HTR-8/SVneo (cell line): ENCODE results near the gene CD300LB.
"Not testable (repeated sequence)": the region's sequence is repeated elsewhere in the genome, so short reads cannot be mapped to it uniquely, and the experiment has no call there.

ENCODE experiments used
- DNase-seq: peaks from one replicate; pipeline ENCODE4 v3.0.0; 2011; ENCODE audit warnings: low spot score, mixed read lengths; ENCODE audit not compliant: insufficient read length
- FAIRE-seq: peaks from 2 replicates; lab custom pipeline; 2011; peaks lifted over from hg19 to GRCh38; lab: Jason Lieb, UNC

Gene CD300LB

DNA sequence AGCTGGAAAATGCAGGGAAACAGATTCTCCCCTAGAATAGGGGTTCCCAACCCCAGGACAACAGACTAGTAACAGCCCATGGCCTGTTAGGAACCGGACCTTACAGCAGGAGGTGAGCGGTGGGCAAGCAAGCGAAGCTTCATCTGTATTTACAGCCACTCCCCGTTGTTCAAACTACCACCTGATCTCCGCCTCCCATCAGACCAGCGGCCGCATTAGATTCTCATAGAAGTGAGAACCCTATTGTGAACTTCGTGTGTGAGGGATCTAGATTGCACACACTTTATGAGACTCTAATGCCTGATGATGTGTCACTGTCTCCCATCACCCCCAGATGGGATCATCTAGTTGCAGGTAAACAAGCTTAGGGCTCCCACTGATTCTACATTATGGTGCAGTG is 3.5 kb downstream of the CD300LB start:
- FAIRE-seq: no peak
- no peak for DNase-seq

DNA sequence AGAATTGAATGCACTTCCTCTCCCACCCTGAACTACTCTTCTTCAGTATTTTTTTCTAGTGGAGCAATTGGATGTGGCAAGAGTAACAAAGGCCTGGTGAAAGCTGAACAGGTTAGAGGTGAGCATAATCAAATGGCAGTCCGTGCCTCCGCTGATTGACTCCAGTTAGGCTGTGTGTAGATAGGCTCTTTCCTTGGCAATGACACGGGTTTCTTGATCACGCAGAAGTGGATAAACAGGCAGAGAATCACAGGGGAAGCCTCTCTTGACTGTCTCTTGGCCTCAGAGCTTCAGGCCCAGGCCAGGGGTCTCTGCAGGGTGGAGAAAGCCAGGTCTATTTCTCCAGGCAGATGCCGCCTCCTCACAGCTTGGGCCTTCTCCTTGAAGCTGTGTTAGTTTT is 4.2 kb downstream of the CD300LB start:
- no peak for FAIRE-seq
- no peak for DNase-seq

GRCh38 chr17:74526681-74527080 is 4.6 kb downstream of the CD300LB start:
- DNase-seq (no peak), FAIRE-seq (no peak)

DNA sequence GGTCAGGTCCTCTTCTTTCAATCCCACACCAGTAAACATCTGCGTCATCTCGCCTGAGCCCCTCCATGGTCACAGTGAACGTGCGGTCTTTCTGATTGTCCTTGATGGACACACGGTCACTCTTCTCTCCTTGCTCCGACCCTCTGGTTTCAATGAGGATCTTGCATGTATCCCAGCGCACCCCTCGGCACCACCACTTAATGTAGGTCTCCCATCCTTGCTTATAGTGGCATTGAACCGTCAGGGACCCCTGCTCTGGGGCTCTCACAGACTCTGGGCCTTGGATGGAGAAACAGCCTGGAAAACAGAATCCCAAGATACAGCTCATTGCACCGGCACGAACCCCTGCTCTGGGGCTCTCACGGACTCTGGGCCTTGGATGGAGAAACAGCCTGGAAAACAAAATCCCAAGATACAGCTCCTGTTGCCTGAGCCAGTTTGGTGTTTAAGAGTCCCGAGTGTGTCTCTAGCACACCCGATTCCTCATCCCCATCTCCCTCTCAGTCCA is 5.4 kb downstream of the CD300LB start:
- FAIRE-seq: no peak
- DNase-seq: no peak

GRCh38 chr17:74525465-74525725 is 5.9 kb downstream of the CD300LB start:
- FAIRE-seq (peak; percentile 90), DNase-seq (no peak)

DNA sequence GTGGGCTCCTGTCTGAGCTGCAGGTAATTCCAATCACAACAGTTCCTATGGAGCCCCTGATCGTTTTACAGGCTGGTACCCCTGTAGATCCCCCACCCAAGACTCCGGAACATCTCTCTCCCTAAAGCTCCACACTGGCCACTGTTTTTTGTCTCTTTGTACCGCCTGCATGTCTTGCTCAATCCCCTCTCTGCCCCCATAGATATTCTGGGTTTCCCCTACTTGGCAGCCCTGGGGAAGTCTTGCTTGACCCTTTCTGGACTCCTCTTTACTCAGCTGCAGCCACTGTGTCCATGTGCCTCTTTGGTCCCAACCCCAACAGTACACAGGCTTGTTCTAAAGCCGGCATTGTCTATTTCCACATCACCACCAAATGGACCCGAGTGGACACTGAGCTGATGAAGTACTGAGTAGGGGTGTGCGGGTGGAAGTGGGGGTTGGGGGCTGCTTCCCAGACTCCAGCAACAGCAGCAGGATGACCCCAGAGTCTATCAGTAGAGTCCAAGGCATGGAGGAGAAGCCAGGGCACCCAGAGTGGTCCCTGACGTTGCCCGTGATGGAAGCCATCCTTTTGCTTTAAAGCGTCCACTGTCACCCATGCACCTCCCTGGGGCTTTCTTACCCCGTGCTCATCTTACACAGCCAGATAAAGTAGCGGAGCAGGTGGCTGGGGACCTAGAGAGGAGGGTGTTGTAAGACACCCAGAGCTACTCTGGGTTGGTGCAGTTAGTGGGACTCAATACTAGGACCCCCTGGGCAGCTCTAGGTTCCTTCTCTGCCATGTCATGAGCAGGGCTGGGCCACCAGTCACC is 6.4 kb downstream of the CD300LB start:
- DNase-seq (no peak), FAIRE-seq (no peak)

- DNase-seq: no peak
- FAIRE-seq: no peak
These were observed 8.0 kb downstream of the CD300LB start for GRCh38 chr17:74523308-74523707.

GRCh38 chr17:74522381-74523105 is 8.7 kb downstream of the CD300LB start:
- DNase-seq (no peak), FAIRE-seq (no peak)

DNA sequence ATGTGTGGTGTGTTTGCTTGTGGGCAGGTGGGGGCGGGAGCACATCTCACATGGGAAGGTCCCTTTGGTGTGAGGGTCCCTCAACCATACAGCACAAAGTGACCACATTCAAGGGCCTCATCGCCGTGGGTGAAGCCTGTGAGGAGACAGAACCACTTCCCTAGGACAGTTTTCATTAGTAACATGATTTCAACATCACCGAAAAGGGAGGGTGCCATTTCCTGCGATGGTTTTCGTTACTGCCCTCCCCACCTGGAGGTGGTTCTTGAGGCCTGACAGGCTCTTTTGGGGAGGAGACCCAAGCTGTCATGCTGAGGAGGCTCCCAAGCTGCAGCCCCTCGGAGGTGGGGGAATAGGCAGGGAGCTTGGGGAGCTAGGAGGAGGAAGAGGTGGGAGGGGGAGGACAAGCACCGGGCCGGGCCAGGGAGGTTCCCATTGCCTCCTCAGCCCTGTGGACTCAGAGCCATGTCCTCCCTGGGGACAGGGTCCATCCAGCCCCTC is 9.5 kb downstream of the CD300LB start:
- FAIRE-seq: no peak
- DNase-seq: no peak

DNA sequence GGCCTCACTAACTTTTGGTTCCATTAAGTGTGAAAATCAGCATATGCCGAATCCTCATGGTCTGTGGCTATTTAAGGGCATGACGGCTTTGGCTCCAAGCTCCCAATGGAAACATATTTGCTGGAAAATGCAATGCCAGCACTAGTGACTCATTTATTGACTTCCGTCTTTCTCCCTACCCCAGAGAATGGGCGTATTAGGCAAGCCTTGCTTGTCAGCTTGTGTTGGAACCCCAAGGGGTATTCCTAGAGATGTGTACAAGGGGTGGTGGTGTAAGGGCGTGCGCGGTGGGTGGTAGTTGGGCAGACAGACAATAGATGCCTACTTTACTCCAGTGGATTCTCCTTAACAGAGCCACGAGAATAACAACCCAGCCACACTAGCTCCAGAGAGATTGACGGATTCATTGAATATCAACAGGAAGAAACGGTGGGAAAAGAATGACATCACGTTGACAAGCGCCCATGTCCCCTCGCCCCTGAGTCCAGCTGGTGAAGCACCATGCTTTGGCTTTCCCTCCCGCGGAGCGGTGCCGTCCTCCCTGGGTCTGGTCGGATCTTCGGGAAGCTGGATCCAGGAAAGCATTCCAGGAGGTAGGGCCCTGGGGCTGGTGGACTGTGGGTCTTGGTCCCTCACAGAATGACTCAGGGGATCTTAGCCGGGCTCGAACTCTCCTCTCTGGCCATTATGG is 10.3 kb downstream of the CD300LB start:
- FAIRE-seq (no peak), DNase-seq (no peak)

GRCh38 chr17:74520016-74520434 is 11.2 kb downstream of the CD300LB start:
- FAIRE-seq: no peak
- DNase-seq: no peak

- not testable (repeated sequence) for FAIRE-seq
These were observed 12.8 kb downstream of the CD300LB start for GRCh38 chr17:74518413-74518981.

GRCh38 chr17:74516561-74517328 is 14.5 kb downstream of the CD300LB start:
- no peak for DNase-seq
- no peak for FAIRE-seq

More at GRCh38 chr17:74518413-74518981, 12.8 kb downstream of the CD300LB start:
- not testable (repeated sequence) for DNase-seq

DNA sequence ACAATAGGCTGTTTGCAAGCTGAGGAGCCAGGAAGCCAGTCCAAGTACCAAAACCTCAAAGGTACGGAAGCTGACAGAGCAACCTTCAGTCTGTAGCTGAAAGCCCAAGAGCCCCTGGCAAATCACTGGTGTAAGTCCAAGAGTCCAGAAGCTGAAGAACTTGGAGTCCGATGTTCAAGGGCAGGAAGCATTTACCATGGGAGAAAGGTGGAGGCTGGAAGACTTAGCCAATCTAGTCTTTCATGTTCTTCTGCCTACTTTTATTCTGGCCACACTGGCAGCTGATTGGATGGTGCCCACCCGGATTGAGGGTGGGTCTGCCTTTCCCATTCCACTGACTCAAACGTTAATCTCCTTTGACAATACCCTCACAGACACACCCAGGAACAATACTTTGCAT is 15.3 kb downstream of the CD300LB start:
- FAIRE-seq (no peak), DNase-seq (no peak)

- no peak for FAIRE-seq
- DNase-seq: no peak
These were observed 16.5 kb downstream of the CD300LB start for GRCh38 chr17:74514632-74515334.

- DNase-seq (no peak), FAIRE-seq (peak; percentile 99)
These were observed 17.2 kb downstream of the CD300LB start for GRCh38 chr17:74513987-74514631.

- FAIRE-seq (no peak), DNase-seq (no peak)
These were observed 18.6 kb downstream of the CD300LB start for GRCh38 chr17:74512624-74513091.

- DNase-seq (no peak), FAIRE-seq (no peak)
These were observed 19.2 kb downstream of the CD300LB start for GRCh38 chr17:74512036-74512435.
